Measurements from ENCODE around the gene EFCAB14. TPM values are rescaled to one million over a fixed set of nuclear protein-coding genes. Genes with fewer than 3 reads are reported as not detected.
"Not testable (repeated sequence)": the region's sequence is repeated elsewhere in the genome, so short reads cannot be mapped to it uniquely, and the experiment has no call there.

Gene EFCAB14
- total and polyA plus RNA-seq, 2 experiments from 2014 or later, result 38.5 to 79.3 TPM

GRCh38 chr1:46747683-46748288 lies 28.9 kb upstream of the EFCAB14 start:
- Histone ChIP-seq H3K4me2 (no peak overlapping the region), H3K27ac (no peak overlapping the region), H3K27me3 (peaks cover under 1% of the 10 kb centered on the region), H3K4me1 (ENCODE audit: insufficient read depth) (no peaks in the 10 kb centered on the region), H2AFZ (no peak overlapping the region), H3K9me2 (replicated peaks; ENCODE audit: insufficient read depth) (no peaks in the 10 kb centered on the region), H4K20me1 (ENCODE audit: insufficient read depth, poor library complexity, severe bottlenecking) (no peaks in the 10 kb centered on the region), H3K9me3 (ENCODE audit: low read depth) (no peaks in the 10 kb centered on the region), H3K79me2 (no peaks in the 10 kb centered on the region), H3K4me3 (no peak overlapping the region), H3K36me3 (replicated peaks; ENCODE audit: insufficient read depth, low read depth) (no peaks in the 10 kb centered on the region)
- TF ChIP-seq EZH2 (IDR thresholded peaks at IDR 0.05; ENCODE audit: borderline replicate concordance) (no peak), CTCF (IDR thresholded peaks at IDR 0.05; ENCODE audit: poor library complexity) (peak; percentile 73), EZH2phosphoT487 (IDR thresholded peaks at IDR 0.05; ENCODE audit: low read depth, severe bottlenecking, unreplicated experiment) (no peak)
- 37% methylated on average over 5 of the region's 5 CpGs for WGBS (ENCODE audit: low lambda C conversion rate, missing lambda C conversion rate)
- DNase-seq (ENCODE audit: low spot score), result peak; percentile 83

GRCh38 chr1:46742069-46742468 lies 23.2 kb upstream of the EFCAB14 start:
- H4K20me1 ChIP-seq (ENCODE audit: insufficient read depth, poor library complexity, severe bottlenecking), result no peaks in the 10 kb centered on the region
- no peaks in the 10 kb centered on the region for H3K9me2 ChIP-seq (replicated peaks; ENCODE audit: insufficient read depth)
- no peaks in the 10 kb centered on the region for H3K9me3 ChIP-seq (ENCODE audit: low read depth)
- no peak overlapping the region for H2AFZ ChIP-seq
- no peak overlapping the region for H3K4me2 ChIP-seq
- no peaks in the 10 kb centered on the region for H3K36me3 ChIP-seq (replicated peaks; ENCODE audit: insufficient read depth, low read depth)
- H3K27ac ChIP-seq, result no peak overlapping the region
- H3K79me2 ChIP-seq, result no peaks in the 10 kb centered on the region
- H3K27me3 ChIP-seq, result peaks cover 13% of the 10 kb centered on the region
- WGBS (ENCODE audit: low lambda C conversion rate, missing lambda C conversion rate), result 60% methylated on average over 3 of the region's 3 CpGs
- DNase-seq (ENCODE audit: low spot score), result no peak
- no peaks in the 10 kb centered on the region for H3K4me1 ChIP-seq (ENCODE audit: insufficient read depth)
- TF ChIP-seq EZH2 (IDR thresholded peaks at IDR 0.05; ENCODE audit: borderline replicate concordance), result no peak
- H3K4me3 ChIP-seq, result no peak overlapping the region

GRCh38 chr1:46735708-46736324 lies 16.9 kb upstream of the EFCAB14 start:
- no peak overlapping the region for H3K27ac ChIP-seq
- H2AFZ ChIP-seq, result no peak overlapping the region
- no peak overlapping the region for H3K4me2 ChIP-seq
- no peaks in the 10 kb centered on the region for H4K20me1 ChIP-seq (ENCODE audit: insufficient read depth, poor library complexity, severe bottlenecking)
- no peaks in the 10 kb centered on the region for H3K9me2 ChIP-seq (replicated peaks; ENCODE audit: insufficient read depth)
- H3K79me2 ChIP-seq, result no peaks in the 10 kb centered on the region
- no peaks in the 10 kb centered on the region for H3K36me3 ChIP-seq (replicated peaks; ENCODE audit: insufficient read depth, low read depth)
- H3K9me3 ChIP-seq (ENCODE audit: low read depth), result no peaks in the 10 kb centered on the region
- H3K27me3 ChIP-seq, result no peaks in the 10 kb centered on the region
- TF ChIP-seq EZH2phosphoT487 (IDR thresholded peaks at IDR 0.05; ENCODE audit: low read depth, severe bottlenecking, unreplicated experiment), result no peak
- peak; percentile 39 for TF ChIP-seq CTCF (IDR thresholded peaks at IDR 0.05; ENCODE audit: poor library complexity)
- TF ChIP-seq EZH2 (IDR thresholded peaks at IDR 0.05; ENCODE audit: borderline replicate concordance), result no peak
- DNase-seq (ENCODE audit: low spot score), result peak; percentile 81
- H3K4me1 ChIP-seq (ENCODE audit: insufficient read depth), result no peaks in the 10 kb centered on the region
- WGBS (ENCODE audit: low lambda C conversion rate, missing lambda C conversion rate), result 0% methylated on average over 3 of the region's 3 CpGs
- H3K4me3 ChIP-seq, result no peak overlapping the region

GRCh38 chr1:46728327-46728873 lies 9.5 kb upstream of the EFCAB14 start:
- not testable (repeated sequence) for H3K4me2 ChIP-seq; H3K36me3 ChIP-seq (replicated peaks; ENCODE audit: insufficient read depth, low read depth); H3K4me3 ChIP-seq; H3K9me2 ChIP-seq (replicated peaks; ENCODE audit: insufficient read depth); H3K9me3 ChIP-seq (ENCODE audit: low read depth); H3K79me2 ChIP-seq; H3K4me1 ChIP-seq (ENCODE audit: insufficient read depth); H3K27ac ChIP-seq; H2AFZ ChIP-seq; H4K20me1 ChIP-seq (ENCODE audit: insufficient read depth, poor library complexity, severe bottlenecking); H3K27me3 ChIP-seq
- peak; percentile 53 for DNase-seq (ENCODE audit: low spot score)
- 28% methylated on average over 6 of the region's 6 CpGs for WGBS (ENCODE audit: low lambda C conversion rate, missing lambda C conversion rate)
